ENCODE data around the gene NFKB2.

Gene NFKB2

DNA sequence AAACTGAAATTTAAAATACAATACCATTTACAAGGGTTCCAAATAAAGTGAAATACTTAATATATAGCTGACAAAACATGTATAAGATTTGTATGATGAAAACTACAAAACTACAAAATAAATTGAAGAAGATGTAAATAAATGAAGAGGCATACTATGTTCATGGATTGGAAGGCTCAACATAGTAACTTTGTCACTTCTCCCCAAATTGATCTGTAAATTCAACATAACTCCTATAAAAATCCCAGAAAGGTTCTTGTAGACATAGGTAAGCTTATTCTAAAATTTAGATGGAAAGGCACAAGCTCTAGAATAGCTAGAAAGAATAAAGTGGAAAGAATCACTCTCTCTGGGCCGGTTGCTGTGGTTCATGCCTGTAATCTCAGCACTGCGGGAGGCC, 24.2 kb upstream of the NFKB2 start:
- no peak for TF ChIP-seq CTCF (IDR thresholded peaks at IDR 0.05)

DNA sequence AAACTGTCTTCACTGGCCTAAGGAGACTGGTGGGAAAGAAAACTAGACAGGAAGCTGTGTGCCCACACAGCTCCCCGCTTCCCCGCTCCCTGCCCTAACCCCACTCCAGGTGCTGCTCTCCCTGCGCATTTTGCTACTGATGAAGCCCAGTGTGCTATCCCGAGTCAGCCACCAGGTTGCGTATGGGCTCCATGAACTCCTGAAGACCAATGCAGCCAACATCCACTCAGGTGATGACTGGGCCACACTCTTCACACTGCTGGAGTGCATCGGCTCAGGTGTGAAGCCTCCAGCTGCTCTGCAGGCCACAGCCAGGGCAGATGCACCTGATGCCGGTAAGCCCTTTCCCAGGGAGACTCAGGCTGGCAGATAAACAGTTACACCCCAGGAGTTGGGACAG, 20.3 kb upstream of the NFKB2 start:
- no peak for TF ChIP-seq CTCF (IDR thresholded peaks at IDR 0.05)

- TF ChIP-seq CTCF (IDR thresholded peaks at IDR 0.05): no peak
Measured at GRCh38 chr10:102375867-102376266, 19.6 kb upstream of the NFKB2 start.

DNA sequence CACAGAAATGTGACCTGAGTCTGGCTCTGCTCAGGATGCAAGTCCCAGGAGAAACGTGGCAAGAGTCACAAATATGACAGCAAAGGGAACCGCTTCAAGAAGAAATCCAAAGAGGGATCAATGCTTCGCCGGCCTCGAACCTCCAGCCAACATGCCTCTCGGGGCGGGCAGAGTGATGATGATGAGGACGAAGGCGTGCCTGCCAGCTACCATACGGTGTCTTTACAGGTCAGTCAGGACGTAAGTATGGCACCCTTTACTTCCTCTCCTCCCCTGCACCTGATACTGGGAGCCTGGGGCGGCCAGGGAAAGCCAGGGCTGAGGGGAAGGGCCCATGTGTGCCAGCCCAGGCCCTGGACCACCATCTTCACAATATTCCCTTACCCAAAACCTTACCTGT, 18.6 kb upstream of the NFKB2 start:
- TF ChIP-seq CTCF (IDR thresholded peaks at IDR 0.05): no peak

DNA sequence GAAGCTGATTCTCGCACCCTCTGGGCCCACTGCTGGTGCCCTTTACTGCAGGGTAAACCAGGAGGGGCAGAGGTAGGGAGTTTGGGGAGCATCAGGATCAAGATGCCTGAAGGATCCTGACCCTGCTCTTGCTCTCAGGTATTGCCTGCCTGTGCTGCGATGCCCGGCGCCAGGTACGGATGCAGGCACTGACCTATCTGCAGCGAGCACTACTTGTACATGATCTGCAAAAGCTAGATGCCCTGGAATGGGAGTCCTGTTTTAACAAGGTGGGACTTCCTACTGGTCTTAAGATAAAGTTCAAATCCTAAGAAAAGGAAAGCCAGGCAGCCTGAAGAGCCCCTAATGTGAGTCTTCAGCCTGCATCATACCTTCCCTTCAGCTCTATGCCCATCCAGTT, 16.1 kb upstream of the NFKB2 start:
- no peak for TF ChIP-seq CTCF (IDR thresholded peaks at IDR 0.05)

GRCh38 chr10:102381983-102382382, 13.5 kb upstream of the NFKB2 start:
- TF ChIP-seq CTCF (IDR thresholded peaks at IDR 0.05): no peak

DNA sequence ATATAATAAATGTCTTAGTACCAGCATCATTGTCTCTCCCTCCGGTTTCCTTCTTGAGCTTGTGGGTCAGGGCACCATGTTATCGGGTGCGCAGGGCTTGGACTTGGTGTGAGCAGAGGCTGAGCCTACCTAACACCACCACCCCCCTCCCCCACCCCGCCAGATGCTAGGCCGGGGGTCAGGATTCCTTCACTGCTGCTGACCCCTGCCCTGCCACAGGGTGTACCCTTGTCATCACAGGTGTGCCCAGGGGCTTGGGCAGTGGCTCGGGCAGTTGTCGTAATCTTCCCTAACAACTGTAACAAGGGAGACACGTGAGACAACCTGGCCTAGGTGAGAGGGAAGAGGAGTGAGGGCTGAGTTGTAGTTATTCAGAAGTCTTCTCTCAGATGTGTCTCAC, 12.6 kb upstream of the NFKB2 start:
- TF ChIP-seq CTCF (IDR thresholded peaks at IDR 0.05): no peak

GRCh38 chr10:102384053-102384452, 11.5 kb upstream of the NFKB2 start:
- no peak for TF ChIP-seq CTCF (IDR thresholded peaks at IDR 0.05)
